H1 (cell line): ENCODE results near the gene UBL4B. TPM values are rescaled to one million over a fixed set of nuclear protein-coding genes. Genes with fewer than 3 reads are reported as not detected.
A peak's percentile ranks its signal among the peaks of the same experiment; 100 is the strongest.

ENCODE experiments used
- CTCF ChIA-PET: fragments of 300-600 bp; sonication (Branson Sonifier 250); formaldehyde crosslinking; loops from one replicate; lab custom pipeline; 2021; ENCODE audit not compliant: partially characterized antibody; lab: Charles Lee
- POLR2A ChIA-PET: fragments of 300-600 bp; sonication (Branson Sonifier 250); formaldehyde crosslinking; loops from one replicate; lab custom pipeline; 2021; ENCODE audit warnings: inconsistent platforms; ENCODE audit not compliant: partially characterized antibody; lab: Charles Lee
- DNase-seq, 2 experiments: peaks; one replicate each; pipeline versions ENCODE4 v3.0.0 to v3.0.0-alpha.2; 2010 to 2022; ENCODE audit warnings: low spot score in 2 of 2, low read depth in 1 of 2, mixed read lengths in 1 of 2
- FAIRE-seq: peaks from 2 replicates; lab custom pipeline; 2011; peaks lifted over from hg19 to GRCh38; lab: Jason Lieb, UNC
- H2AFZ ChIP-seq: 2 replicates; pipeline ENCODE4 v1.8.1; 2012; ENCODE audit warnings: low read length, inconsistent platforms
- H2AK5ac ChIP-seq: 2 replicates; pipeline ENCODE4 v1.6.1; 2013; ENCODE audit warnings: low read depth, low read length
- H2BK120ac ChIP-seq: replicated peaks from 2 replicates; pipeline ENCODE3; 2013; ENCODE audit warnings: low read depth, low read length, inconsistent platforms
- H2BK12ac ChIP-seq: 2 replicates; pipeline ENCODE4 v1.6.1; 2013; ENCODE audit warnings: low read depth, low read length
- H2BK15ac ChIP-seq: 2 replicates; pipeline ENCODE4 v1.6.1; 2013; ENCODE audit warnings: low read length
- H2BK20ac ChIP-seq: 2 replicates; pipeline ENCODE4 v1.6.1; 2013; ENCODE audit warnings: low read length
- H2BK5ac ChIP-seq: 2 replicates; pipeline ENCODE4 v1.6.1; 2013; ENCODE audit warnings: low read depth, low read length
- H3K14ac ChIP-seq: 2 replicates; pipeline ENCODE4 v1.6.1; 2013; ENCODE audit warnings: inconsistent platforms; ENCODE audit not compliant: insufficient read length
- H3K18ac ChIP-seq: 2 replicates; pipeline ENCODE4 v1.6.1; 2013; ENCODE audit warnings: low read length; ENCODE audit errors: extremely low read depth
- H3K23ac ChIP-seq: 2 replicates; pipeline ENCODE4 v1.6.1; 2013; ENCODE audit warnings: inconsistent platforms; ENCODE audit not compliant: insufficient read length
- H3K23me2 ChIP-seq: 2 replicates; pipeline ENCODE4 v1.6.1; 2013; ENCODE audit warnings: low read depth, low read length
- H3K27ac ChIP-seq: 2 replicates; pipeline ENCODE4 v1.6.1; 2011; ENCODE audit warnings: low read depth, low read length, inconsistent platforms
- H3K27me3 ChIP-seq, 4 experiments: replicated peaks in 1 of 4; 1 replicate in 1 of 4; 2 replicates in 3 of 4; pipeline versions ENCODE4 v1.6.1 to v1.8.1; 2011 to 2013; ENCODE audit warnings: low read length in 3 of 4, mild to moderate bottlenecking in 3 of 4, inconsistent platforms in 2 of 4, mixed read lengths in 2 of 4, moderate library complexity in 1 of 4; ENCODE audit not compliant: control insufficient read depth in 3 of 4, insufficient read depth in 3 of 4; ENCODE audit errors: extremely low read depth in 1 of 4
- H3K36me3 ChIP-seq, 4 experiments: 2 replicates each; pipeline versions ENCODE4 v1.6.1 to v1.8.1; 2011 to 2013; ENCODE audit warnings: mild to moderate bottlenecking in 4 of 4, low read length in 3 of 4, moderate library complexity in 2 of 4, control low read depth in 1 of 4, inconsistent platforms in 1 of 4; ENCODE audit not compliant: insufficient read depth in 4 of 4, control insufficient read depth in 2 of 4
- H3K4ac ChIP-seq: replicated peaks from 2 replicates; pipeline ENCODE3; 2013; ENCODE audit warnings: low read length, low read depth, mixed read lengths, inconsistent platforms; ENCODE audit not compliant: insufficient read length
- H3K4me1 ChIP-seq, 4 experiments: replicated peaks in 1 of 4; 1 replicate in 1 of 4; 2 replicates in 3 of 4; pipeline versions ENCODE4 v1.6.1 to v1.8.1; 2011 to 2013; ENCODE audit warnings: low read length in 3 of 4, inconsistent platforms in 2 of 4, mixed read lengths in 1 of 4; ENCODE audit not compliant: insufficient read depth in 4 of 4, control insufficient read depth in 3 of 4
- H3K4me2 ChIP-seq, 2 experiments: 2 replicates each; pipeline versions ENCODE4 v1.6.1 to v1.8.1; 2011 to 2013; ENCODE audit warnings: low read depth in 2 of 2, low read length in 2 of 2, control low read depth in 1 of 2, inconsistent platforms in 1 of 2, mild to moderate bottlenecking in 1 of 2; ENCODE audit not compliant: insufficient read depth in 1 of 2
- H3K4me3 ChIP-seq, 4 experiments: fragments of 200-600, 300-600 bp in 1 of 4; sonication (generic), shearing (Covaris generic), sonication (Bioruptor Twin) in 1 of 4; 2 replicates each; pipeline versions ENCODE4 v1.5.1 to v1.8.1; 2011 to 2016; ENCODE audit warnings: low read length in 4 of 4, low read depth in 3 of 4, control low read depth in 2 of 4, inconsistent platforms in 2 of 4, mild to moderate bottlenecking in 2 of 4, mixed read lengths in 1 of 4, moderate library complexity in 1 of 4; ENCODE audit not compliant: insufficient read depth in 2 of 4; ENCODE audit errors: extremely low read depth in 1 of 4
- H3K56ac ChIP-seq: replicated peaks from 2 replicates; pipeline ENCODE3; 2013; ENCODE audit warnings: low read depth, mild to moderate bottlenecking, mixed read lengths, low read length, inconsistent platforms; ENCODE audit not compliant: insufficient read length
- H3K79me1 ChIP-seq: 2 replicates; pipeline ENCODE4 v1.6.1; 2013; ENCODE audit warnings: low read depth, low read length, control low read depth
- H3K79me2 ChIP-seq, 2 experiments: 2 replicates each; pipeline versions ENCODE4 v1.6.1 to v1.8.1; 2012 to 2013; ENCODE audit warnings: low read length in 2 of 2, mild to moderate bottlenecking in 2 of 2, inconsistent platforms in 1 of 2; ENCODE audit not compliant: insufficient read depth in 2 of 2, control insufficient read depth in 1 of 2
- H3K9ac ChIP-seq, 4 experiments: replicated peaks in 1 of 4; 1 replicate in 1 of 4; 2 replicates in 3 of 4; pipeline versions ENCODE4 v1.6.1 to v1.8.1; 2011 to 2013; ENCODE audit warnings: low read depth in 3 of 4, low read length in 3 of 4, control low read depth in 2 of 4, mild to moderate bottlenecking in 2 of 4, moderate library complexity in 2 of 4, inconsistent platforms in 1 of 4; ENCODE audit errors: extremely low read depth in 1 of 4
- H3K9me3 ChIP-seq, 2 experiments: 2 replicates each; pipeline versions ENCODE4 v1.6.1 to v1.8.1; 2012 to 2013; ENCODE audit warnings: mild to moderate bottlenecking in 2 of 2, moderate library complexity in 2 of 2, control low read depth in 1 of 2, inconsistent platforms in 1 of 2, low read depth in 1 of 2, low read length in 1 of 2, mixed read lengths in 1 of 2; ENCODE audit not compliant: insufficient read depth in 2 of 2
- H4K20me1 ChIP-seq, 2 experiments: replicated peaks in 1 of 2; 2 replicates each; pipeline versions ENCODE3 to v1.8.1; 2011 to 2013; ENCODE audit warnings: inconsistent platforms in 2 of 2, low read length in 2 of 2, mild to moderate bottlenecking in 1 of 2; ENCODE audit not compliant: insufficient read depth in 2 of 2, control insufficient read depth in 1 of 2
- H4K5ac ChIP-seq: 2 replicates; pipeline ENCODE4 v1.6.1; 2013; ENCODE audit warnings: low read length, low read depth, mixed read lengths, inconsistent platforms; ENCODE audit not compliant: insufficient read length
- H4K8ac ChIP-seq: 2 replicates; pipeline ENCODE4 v1.8.0; 2013; ENCODE audit warnings: mild to moderate bottlenecking, moderate library complexity, low read length, inconsistent platforms; ENCODE audit not compliant: insufficient read depth; ENCODE audit errors: extremely low read depth
- H4K91ac ChIP-seq: replicated peaks from 2 replicates; pipeline ENCODE3; 2013; ENCODE audit warnings: low read length, mixed read lengths, inconsistent platforms; ENCODE audit not compliant: insufficient read length
- ASH2L ChIP-seq: fragments of 200-600, 300-600 bp; sonication (generic); IDR thresholded peaks from one replicate; pipeline ENCODE4 v1.7.1; 2017; ENCODE audit warnings: low read length
- ATF3 ChIP-seq: IDR thresholded peaks from 2 replicates; pipeline ENCODE4 v1.6.1; 2011; ENCODE audit warnings: low read depth, mild to moderate bottlenecking, low read length; ENCODE audit not compliant: insufficient read depth
- BCL11A ChIP-seq, 2 experiments: IDR thresholded peaks; one replicate each; pipeline ENCODE4 v1.6.1; 2011; ENCODE audit warnings: low read depth in 2 of 2, low read length in 2 of 2, mild to moderate bottlenecking in 2 of 2
- CEBPB ChIP-seq: IDR thresholded peaks from 2 replicates; pipeline ENCODE4 v1.6.1; 2012; ENCODE audit warnings: low read depth, low read length
- CHD2 ChIP-seq: IDR thresholded peaks from 2 replicates; pipeline ENCODE4 v1.6.1; 2012; ENCODE audit warnings: low read length, improper control_type of control experiment
- EZH2 ChIP-seq: fragments of 200-600 bp; sonication (generic); IDR thresholded peaks from 2 replicates; pipeline ENCODE4 v1.7.1; 2012; ENCODE audit warnings: low read depth, mild to moderate bottlenecking, moderate library complexity, low read length, inconsistent platforms; ENCODE audit not compliant: severe bottlenecking
- HDAC6 ChIP-seq: IDR thresholded peaks from one replicate; pipeline ENCODE4 v1.7.1; 2012; ENCODE audit warnings: low read depth, mild to moderate bottlenecking, inconsistent platforms, low read length, moderate library complexity
- KDM4A ChIP-seq: IDR thresholded peaks from one replicate; pipeline ENCODE4 v1.7.1; 2012; ENCODE audit warnings: low read depth, mild to moderate bottlenecking, moderate library complexity, low read length, inconsistent platforms; ENCODE audit not compliant: severe bottlenecking
- KDM5A ChIP-seq: fragments of 200-600 bp; IDR thresholded peaks from 2 replicates; pipeline ENCODE4 v1.7.1; 2012; ENCODE audit warnings: mild to moderate bottlenecking, low read length, inconsistent platforms, mixed read lengths
- POLR2A ChIP-seq, 2 experiments: IDR thresholded peaks; 1 replicate in 1 of 2; 2 replicates in 1 of 2; pipeline ENCODE4 v1.6.1; 2011; ENCODE audit warnings: low read depth in 2 of 2, low read length in 2 of 2, mild to moderate bottlenecking in 2 of 2; ENCODE audit errors: control extremely low read depth in 1 of 2
- POLR2AphosphoS5 ChIP-seq: IDR thresholded peaks from 2 replicates; pipeline ENCODE4 v1.6.1; 2011; ENCODE audit warnings: low read depth, low read length
- POU5F1 ChIP-seq: IDR thresholded peaks from 2 replicates; pipeline ENCODE4 v1.6.1; 2011; ENCODE audit warnings: low read depth, mild to moderate bottlenecking, low read length, moderate library complexity
- TBP ChIP-seq: IDR thresholded peaks from 2 replicates; pipeline ENCODE4 v1.6.1; 2011; ENCODE audit warnings: low read depth, low read length, improper control_type of control experiment
- WGBS, 2 experiments: shearing (Covaris generic) in 1 of 2; methylation state at CpG; one replicate each; pipeline versions ENCODE4 v1.1.6 to v1.1.7; 2013 to 2015; ENCODE audit warnings: low lambda C conversion rate in 2 of 2, mixed read lengths in 2 of 2, inconsistent platforms in 1 of 2, low coverage in 1 of 2, missing lambda C conversion rate in 1 of 2; ENCODE audit not compliant: insufficient replicate concordance in 2 of 2, insufficient coverage in 1 of 2, insufficient read length in 1 of 2; ENCODE audit errors: extremely low coverage in 1 of 2, missing lambda C conversion rate in 1 of 2; 5-methylcytosine and 5-hydroxymethylcytosine counted together
- polyA plus RNA-seq, 7 experiments: library from polyadenylated mRNA; depleted of rRNA in 3 of 7; stranded (reverse) in 5 of 7; unstranded in 2 of 7; fragments of >200 nt in 5 of 7; fragments of 200-250 nt in 2 of 7; gene quantifications; 1 replicate in 5 of 7; 2 replicates in 1 of 7; 4 replicates in 1 of 7; pipeline versions ENCODE4 v1.2.1 to v1.2.3, GENCODE V29; 2011 to 2013; ENCODE audit warnings: missing spikeins in 2 of 7, mixed read lengths in 2 of 7
- total RNA-seq: library from RNA; stranded (reverse); fragmentation: NEBNext Ultra II Directional; extraction: Animal tissue kit (Norgen Biotek cat#: 25700); gene quantifications from 2 replicates; pipeline ENCODE4 v1.2.1, GENCODE V29; 2021
- TF ChIP-seq, protein P1 (sequence below): IDR thresholded peaks from 2 replicates; pipeline ENCODE4 v1.6.1; 2012; ENCODE audit warnings: inconsistent platforms

The UBL4B gene
- total and polyA plus RNA-seq, 2 of the 8 experiments (the other 6 are each of a cell fraction or from before 2014, with no cell fraction given) = 0.11 TPM; not detected in 1

DNA sequence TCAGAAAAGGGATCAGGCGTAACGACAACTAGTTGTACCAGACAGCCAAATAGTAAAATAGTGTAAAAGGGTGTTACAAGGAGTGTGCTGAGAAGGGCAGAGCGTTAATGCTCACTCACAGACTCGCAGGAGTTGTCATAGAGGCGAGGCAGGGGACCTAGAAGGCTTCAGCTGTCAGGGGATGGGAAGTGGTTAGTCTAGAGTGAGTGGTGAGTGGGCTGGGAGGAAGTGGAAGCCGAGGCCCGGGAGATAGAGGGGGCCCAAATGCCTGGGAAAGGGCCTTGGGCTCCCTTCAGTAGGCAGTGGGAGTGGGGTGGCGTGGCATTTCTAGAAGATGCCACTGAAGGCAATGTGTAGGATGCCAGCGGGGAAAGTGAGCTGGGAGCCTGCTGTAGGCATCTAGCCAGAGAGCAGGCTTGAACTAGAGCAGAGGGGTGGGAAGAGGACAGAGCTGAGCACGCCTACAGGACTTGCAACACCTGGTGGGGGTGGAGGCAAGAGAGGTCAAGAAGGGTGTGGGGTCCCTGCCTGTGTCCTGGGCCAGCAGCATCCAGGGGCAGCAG lies 48.4 kb downstream of the UBL4B start:
- no peak overlapping the region for H3K18ac ChIP-seq
- no peak overlapping the region for H4K5ac ChIP-seq
- H3K23me2 ChIP-seq = no peaks in the 10 kb centered on the region
- no peak overlapping the region for H3K4me3 ChIP-seq
- FAIRE-seq (no peak), DNase-seq (no peak)
- H2BK20ac ChIP-seq = no peak overlapping the region
- no peak overlapping the region for H3K23ac ChIP-seq
- H3K56ac ChIP-seq = no peak overlapping the region
- H3K36me3 ChIP-seq = no peaks in the 10 kb centered on the region
- no peak overlapping the region for H4K91ac ChIP-seq
- H2BK120ac ChIP-seq = no peak overlapping the region
- no peaks in the 10 kb centered on the region for H3K79me1 ChIP-seq
- peak overlapping the region; percentile 29; the same call in 1 of the 2 replicates for H4K8ac ChIP-seq
- CTCF ChIA-PET = interaction anchor here (1.2 to 4.6 kb wide), 5 partner anchors 9 to 300 kb away, joined by 3 to 20 read pairs (median 5); partner anchors contain the start of gene SLC6A17
- POLR2A ChIA-PET = no interaction called here
- H2BK5ac ChIP-seq = no peak overlapping the region; the same call in 1 of the 2 replicates
- H2AFZ ChIP-seq = no peak overlapping the region
- no peak overlapping the region for H2BK12ac ChIP-seq
- no peak overlapping the region for H3K4me2 ChIP-seq
- H4K20me1 ChIP-seq = peaks cover 2 to 5% of the 10 kb centered on the region in 2 experiments
- H3K27ac ChIP-seq = no peak overlapping the region
- H3K9me3 ChIP-seq = no peaks in the 10 kb centered on the region
- H3K27me3 ChIP-seq = peaks cover 0 to 4% (median under 1%) of the 10 kb centered on the region in 4 experiments; a peak in 2 of 7 replicates
- H3K14ac ChIP-seq = no peak overlapping the region
- H2BK15ac ChIP-seq = no peak overlapping the region
- H3K79me2 ChIP-seq = no peaks in the 10 kb centered on the region
- no peaks in the 10 kb centered on the region for H3K4me1 ChIP-seq
- 90% methylated on average over 10 of the region's 10 CpGs; no CpG with 5 or more reads in 1 of the 2 experiments for WGBS, 2 experiments
- no peak overlapping the region for H3K4ac ChIP-seq
- H2AK5ac ChIP-seq = no peak overlapping the region
- no peak overlapping the region for H3K9ac ChIP-seq
- TF ChIP-seq HDAC6 (no peak), KDM5A (no peak), CEBPB (no peak), ASH2L (no peak), BCL11A (IDR thresholded peaks at IDR 0.05; ENCODE audit: low read depth in 2 of 2, low read length in 2 of 2) (no peak), CHD2 (no peak), POLR2AphosphoS5 (no peak), KDM4A (no peak), POLR2A (IDR thresholded peaks at IDR 0.05; ENCODE audit: control extremely low read depth in 1 of 2, low read depth in 2 of 2, low read length in 2 of 2) (no peak), ATF3 (no peak), TBP (no peak), EZH2 (no peak), POU5F1 (no peak)
- TF ChIP-seq, protein P1, sequence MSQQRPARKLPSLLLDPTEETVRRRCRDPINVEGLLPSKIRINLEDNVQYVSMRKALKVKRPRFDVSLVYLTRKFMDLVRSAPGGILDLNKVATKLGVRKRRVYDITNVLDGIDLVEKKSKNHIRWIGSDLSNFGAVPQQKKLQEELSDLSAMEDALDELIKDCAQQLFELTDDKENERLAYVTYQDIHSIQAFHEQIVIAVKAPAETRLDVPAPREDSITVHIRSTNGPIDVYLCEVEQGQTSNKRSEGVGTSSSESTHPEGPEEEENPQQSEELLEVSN = no peak
